Ovary (tissue), 9 donors: ENCODE measurements around the gene SMO. TPM values are rescaled to one million over a fixed set of nuclear protein-coding genes. Genes with fewer than 3 reads are reported as not detected.

ENCODE experiments used
- DNase-seq, 5 donors: peaks; one replicate each; pipeline ENCODE4 v3.0.0-alpha.2; 2019 to 2020
- H3K27ac ChIP-seq, 2 donors: fragments of 200-600 bp; one replicate each; pipeline versions ENCODE4 v1.5.1 to v1.8.0; 2019 to 2022
- H3K27me3 ChIP-seq: fragments of 200-600 bp; one replicate; pipeline ENCODE4 v1.8.0; 2022
- H3K36me3 ChIP-seq: fragments of 200-600 bp; sonication (generic); one replicate; pipeline ENCODE4 v1.5.1; 2019
- H3K4me1 ChIP-seq: one replicate; pipeline ENCODE4 v1.8.1; 2013; ENCODE audit warnings: mild to moderate bottlenecking, moderate library complexity; ENCODE audit not compliant: insufficient read depth
- H3K4me3 ChIP-seq: fragments of 200-600 bp; sonication (generic); one replicate; pipeline ENCODE4 v1.5.1; 2017
- H3K9me3 ChIP-seq, 2 donors: fragments of 200-600 bp in 1 of 2; sonication (generic) in 1 of 2; one replicate each; pipeline versions ENCODE4 v1.5.1 to v1.8.1; 2013 to 2019; ENCODE audit warnings: mild to moderate bottlenecking in 1 of 2, moderate library complexity in 1 of 2
- CTCF ChIP-seq, 3 donors: fragments of 450-650 bp in 2 of 3; fragments of 200-600 bp in 1 of 3; IDR thresholded peaks; one replicate each; pipeline versions ENCODE4 v1.5.1 to v1.8.0; 2016 to 2022; ENCODE audit warnings: antibody characterized with exemption in 3 of 3, mild to moderate bottlenecking in 1 of 3
- EP300 ChIP-seq: sonication (generic); formaldehyde crosslinking; IDR thresholded peaks from one replicate; pipeline ENCODE4 v1.6.1; 2017; ENCODE audit warnings: antibody characterized with exemption
- POLR2A ChIP-seq: fragments of 450-650 bp; IDR thresholded peaks from one replicate; pipeline ENCODE4 v1.6.1; 2017; ENCODE audit warnings: antibody characterized with exemption, mild to moderate bottlenecking, moderate library complexity
- WGBS, 3 donors: extraction: QIAGEN DNeasy Blood & Tissue Kit in 1 of 3; methylation state at CpG; one replicate each; pipeline versions ENCODE4 v1.1.5 to v1.1.7; 2013 to 2017; 5-methylcytosine and 5-hydroxymethylcytosine counted together
- intact Hi-C, 4 donors: fragments of 100-400 bp; cut with DNase I; formaldehyde crosslinking; loops; one replicate each; pipeline versions ENCODE4 v1.11.0 to v1.15.1; 2022 to 2023
- polyA plus RNA-seq, 2 donors: library from polyadenylated mRNA; stranded (reverse); fragments of 200-250 nt in 1 of 2; fragments of 350-450 nt in 1 of 2; fragmentation: Illumina TruSeq in 1 of 2; extraction: RNeasy Lipid Tissue Mini Kit (QIAGEN cat#74804) in 1 of 2; gene quantifications; one replicate each; pipeline ENCODE4 v1.2.3, GENCODE V29; 2013 to 2014
- total RNA-seq, 7 donors: library from RNA; depleted of rRNA in 2 of 7; stranded (reverse); fragments of >200 nt in 2 of 7; fragmentation: NEBNext Ultra II Directional in 3 of 7; extraction: Animal tissue kit (Norgen Biotek cat#: 25700) in 3 of 7; gene quantifications; one replicate each; pipeline versions ENCODE4 v1.1.0 to v1.2.4, GENCODE V29; 2016 to 2023
- donor health status: DM: no; HTN: no; CAD: no; lungs with moderate emphysema.
- donor health status: DM: no; HTN: no; CAD: no.
- donor health status: Bipolar disorder and iron deficiency.
- donor health status: DM: yes; HTN: yes; CAD: no.
- donor health status: DM: no; HTN: no; CAD: no.
- donor health status: DM: yes; HTN: yes; CAD: no.

SMO gene
- total and polyA plus RNA-seq, 9 donors: 14.3 to 47.8 (median 33.2) TPM

- no peak overlapping the region for H3K27ac ChIP-seq
- intact Hi-C loops: no loop called here
- no peak for DNase-seq
- H3K9me3 ChIP-seq: no peaks in the 10 kb centered on the region
- no peaks in the 10 kb centered on the region for H3K36me3 ChIP-seq
- TF ChIP-seq EP300 (no peak), CTCF (IDR thresholded peaks at IDR 0.05) (no peak), POLR2A (no peak)
- no peaks in the 10 kb centered on the region for H3K27me3 ChIP-seq
- H3K4me3 ChIP-seq: no peak overlapping the region
- WGBS, 3 donors: 92 to 97% (median 95%) methylated on average over 9 of the region's 9 CpGs
- no peaks in the 10 kb centered on the region for H3K4me1 ChIP-seq
Observed at GRCh38 chr7:129157651-129158050, 30.8 kb upstream of the SMO start.

GRCh38 chr7:129159539-129159938 lies 28.9 kb upstream of the SMO start:
- Histone ChIP-seq H3K27ac (no peak overlapping the region), H3K27me3 (no peaks in the 10 kb centered on the region), H3K4me3 (no peak overlapping the region), H3K4me1 (no peaks in the 10 kb centered on the region), H3K36me3 (no peaks in the 10 kb centered on the region), H3K9me3 (no peaks in the 10 kb centered on the region)
- DNase-seq: no peak
- intact Hi-C loops: no loop called here
- 80 to 89% (median 89%) methylated on average over 3 of the region's 3 CpGs for WGBS, 3 donors
- no peak for TF ChIP-seq POLR2A
- no peak for TF ChIP-seq CTCF (IDR thresholded peaks at IDR 0.05)
- TF ChIP-seq EP300: no peak

- H3K27ac ChIP-seq: no peak overlapping the region
- TF ChIP-seq EP300 (no peak), CTCF (IDR thresholded peaks at IDR 0.05) (no peak), POLR2A (no peak)
- no peaks in the 10 kb centered on the region for H3K4me1 ChIP-seq
- no peak overlapping the region for H3K4me3 ChIP-seq
- H3K27me3 ChIP-seq: no peaks in the 10 kb centered on the region
- 90 to 98% (median 91%) methylated on average over 3 of the region's 3 CpGs for WGBS, 3 donors
- intact Hi-C loops: loop anchor here in 1 of 4 donors (5.0 kb wide), 1 partner anchor 52 kb away; no protein-coding TSS in a partner anchor
- H3K36me3 ChIP-seq: no peaks in the 10 kb centered on the region
- no peaks in the 10 kb centered on the region for H3K9me3 ChIP-seq
- DNase-seq: no peak
Observed at GRCh38 chr7:129160161-129160905, 28.1 kb upstream of the SMO start.

GRCh38 chr7:129161524-129162225 lies 26.8 kb upstream of the SMO start:
- H3K36me3 ChIP-seq: no peaks in the 10 kb centered on the region
- no peak overlapping the region for H3K4me3 ChIP-seq
- no peak for TF ChIP-seq POLR2A
- no peak for TF ChIP-seq EP300
- no peak for TF ChIP-seq CTCF (IDR thresholded peaks at IDR 0.05)
- intact Hi-C loops: loop anchor here (2.0 to 5.0 kb wide), 3 partner anchors 49 to 51 kb away; no protein-coding TSS in a partner anchor
- H3K27me3 ChIP-seq: no peaks in the 10 kb centered on the region
- no peak overlapping the region for H3K27ac ChIP-seq
- H3K9me3 ChIP-seq: no peaks in the 10 kb centered on the region
- no peaks in the 10 kb centered on the region for H3K4me1 ChIP-seq
- WGBS, 3 donors: 86 to 96% (median 87%) methylated on average over 5 of the region's 5 CpGs
- DNase-seq: no peak
